ENCODE data around the gene SLC37A3.
"Not testable (repeated sequence)": the region's sequence is repeated elsewhere in the genome, so short reads cannot be mapped to it uniquely, and the experiment has no call there.

SLC37A3 gene, protein sequence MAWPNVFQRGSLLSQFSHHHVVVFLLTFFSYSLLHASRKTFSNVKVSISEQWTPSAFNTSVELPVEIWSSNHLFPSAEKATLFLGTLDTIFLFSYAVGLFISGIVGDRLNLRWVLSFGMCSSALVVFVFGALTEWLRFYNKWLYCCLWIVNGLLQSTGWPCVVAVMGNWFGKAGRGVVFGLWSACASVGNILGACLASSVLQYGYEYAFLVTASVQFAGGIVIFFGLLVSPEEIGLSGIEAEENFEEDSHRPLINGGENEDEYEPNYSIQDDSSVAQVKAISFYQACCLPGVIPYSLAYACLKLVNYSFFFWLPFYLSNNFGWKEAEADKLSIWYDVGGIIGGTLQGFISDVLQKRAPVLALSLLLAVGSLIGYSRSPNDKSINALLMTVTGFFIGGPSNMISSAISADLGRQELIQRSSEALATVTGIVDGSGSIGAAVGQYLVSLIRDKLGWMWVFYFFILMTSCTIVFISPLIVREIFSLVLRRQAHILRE

DNA sequence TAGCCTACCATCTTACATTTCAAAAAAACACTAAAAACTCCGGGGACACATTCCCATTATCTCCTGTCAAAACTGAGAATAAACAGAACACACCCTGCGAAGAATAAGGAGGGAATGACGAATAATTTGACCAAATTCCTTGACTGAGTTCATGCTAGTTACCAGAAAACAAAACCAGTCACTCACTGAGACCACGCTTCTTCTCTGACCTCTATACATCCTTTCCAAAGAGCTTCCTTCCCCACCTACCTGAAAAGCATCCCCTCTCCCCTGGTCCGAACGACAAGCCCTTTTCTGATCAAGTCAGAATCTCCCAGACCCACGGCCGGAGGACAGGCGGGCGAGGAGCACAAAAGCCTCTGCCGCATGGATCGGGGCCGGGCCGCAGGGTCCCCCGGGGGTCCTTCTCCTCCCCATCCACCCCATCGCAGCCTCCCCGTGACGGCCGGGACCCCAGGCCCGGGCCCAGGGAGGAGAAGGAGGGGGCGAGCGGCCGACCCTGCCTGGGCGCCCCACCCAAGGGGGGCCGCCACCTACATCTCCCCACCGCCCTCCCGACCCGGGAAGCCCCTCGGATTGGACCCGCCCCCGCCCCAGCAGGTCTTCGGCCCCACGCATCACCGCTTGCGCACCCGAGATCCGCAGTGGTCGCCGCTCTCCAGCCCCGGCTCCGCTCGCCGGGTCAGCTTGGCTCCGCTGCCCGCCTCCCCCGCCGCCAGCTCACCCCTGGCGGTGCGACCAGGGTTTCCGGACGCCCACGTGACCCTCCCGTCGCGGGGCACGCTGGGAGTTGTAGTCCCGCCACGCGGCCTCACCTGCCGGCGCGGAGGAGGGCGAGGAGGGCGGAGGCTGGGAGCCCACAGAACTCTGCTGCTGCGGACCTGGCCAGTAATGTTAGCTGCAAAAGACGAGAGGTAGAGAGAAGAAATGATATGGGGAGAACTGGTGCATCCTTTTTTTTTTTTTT is at the start of gene SLC37A3:
TSS of gene SLC37A3 (minus strand) at position 747 of the 967 bp plus-strand sequence. CDS start 16,004 bp downstream, outside the sequence.
- DNase-seq (ENCODE audit: low spot score): peak; percentile 60

DNA sequence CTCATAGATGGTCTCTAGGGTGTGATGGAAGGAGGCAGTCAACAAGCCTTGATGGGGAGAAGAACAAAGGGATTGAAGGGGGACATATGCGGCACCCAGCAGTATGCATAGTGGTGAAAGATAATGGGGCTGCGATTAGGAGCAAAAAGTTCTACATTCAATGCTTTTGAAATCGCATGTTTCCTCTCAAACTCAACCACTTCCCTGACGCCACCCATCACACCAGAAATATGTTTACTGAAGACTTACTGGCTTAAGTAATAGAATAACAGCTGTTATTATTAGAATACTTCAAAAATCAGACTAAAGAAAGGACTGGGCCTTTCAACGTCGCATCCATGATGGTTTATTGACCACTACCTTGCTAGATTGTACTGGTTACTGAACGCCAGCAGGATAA is 49.5 kb upstream of the SLC37A3 start:
- DNase-seq (ENCODE audit: low spot score): no peak

DNA sequence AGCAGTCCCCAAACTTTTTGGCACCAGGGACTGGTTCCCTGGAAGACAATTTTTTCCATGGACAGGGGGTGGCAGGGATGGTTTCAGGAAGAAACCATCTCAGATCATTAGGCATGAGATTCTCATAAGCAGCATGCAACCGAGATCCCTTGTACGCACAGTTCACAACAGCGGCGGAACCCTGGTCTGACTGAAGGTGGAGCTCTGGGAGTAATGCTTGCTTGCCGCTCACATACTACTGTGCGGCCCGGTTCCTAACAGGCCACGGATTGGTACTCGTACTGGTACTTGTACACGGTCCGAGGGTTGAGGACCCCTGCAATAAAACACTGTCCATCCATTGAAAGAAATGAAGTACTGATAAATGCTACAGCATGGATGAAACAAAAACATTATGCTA is 48.1 kb upstream of the SLC37A3 start:
- DNase-seq (ENCODE audit: low spot score): no peak

DNA sequence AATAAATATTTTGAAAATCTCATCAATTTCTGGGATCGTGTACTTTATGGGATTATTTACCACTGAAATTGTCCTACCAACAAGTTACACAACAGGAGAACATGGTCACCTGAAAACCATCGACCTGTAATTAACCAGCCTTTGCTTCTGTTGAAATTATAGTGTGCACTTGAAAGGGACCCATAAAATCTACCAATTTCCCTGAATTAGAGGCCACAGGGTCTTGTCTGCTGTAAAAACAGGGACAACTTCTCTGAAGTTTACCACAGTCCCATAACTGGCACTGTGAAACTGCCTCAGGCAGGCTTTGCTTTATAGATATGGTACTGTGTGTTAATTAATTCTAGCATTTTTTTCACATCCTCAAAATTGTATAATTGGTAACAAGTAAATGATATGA is 43.2 kb upstream of the SLC37A3 start:
- no peak for DNase-seq (ENCODE audit: low spot score)

DNA sequence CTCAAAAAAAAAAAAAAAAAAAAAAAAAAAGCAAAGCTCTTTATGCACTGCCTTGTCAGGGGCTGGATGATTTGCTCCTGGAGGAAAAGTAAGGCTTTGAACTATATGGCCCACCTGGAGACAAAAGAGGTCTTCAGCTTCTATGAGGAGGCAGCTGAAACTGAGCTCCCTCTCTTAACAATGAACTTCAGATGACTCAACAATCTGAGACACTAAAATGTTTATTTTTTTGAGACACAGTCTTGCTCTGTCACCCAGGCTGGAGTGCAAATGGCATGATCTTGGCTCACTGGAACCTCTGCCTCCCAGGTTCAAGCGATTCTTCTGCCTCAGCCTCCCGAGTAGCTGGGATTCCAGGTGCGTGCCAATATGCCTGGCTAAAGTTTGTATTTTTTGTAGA is 42.3 kb upstream of the SLC37A3 start:
- DNase-seq (ENCODE audit: low spot score): peak; percentile 16

DNA sequence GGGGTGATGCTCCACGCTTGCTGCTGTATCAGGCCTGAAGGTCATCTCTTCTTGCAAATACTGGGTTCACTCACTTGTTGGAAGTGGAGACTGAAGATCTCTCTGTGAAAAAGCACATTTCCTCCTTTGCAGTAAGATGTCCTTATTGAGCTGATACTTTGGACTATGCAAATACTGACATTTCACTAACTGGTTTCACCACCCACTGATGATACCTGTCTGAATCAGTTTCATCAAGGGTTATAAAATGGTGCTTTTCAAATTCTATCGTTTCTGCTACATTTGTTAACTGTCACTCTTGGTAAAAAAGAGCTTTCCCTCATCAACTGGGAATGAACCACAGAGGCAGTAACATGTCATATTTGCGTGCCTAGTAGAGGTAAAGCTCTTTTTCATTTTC is 41.0 kb upstream of the SLC37A3 start:
- DNase-seq (ENCODE audit: low spot score): no peak

DNA sequence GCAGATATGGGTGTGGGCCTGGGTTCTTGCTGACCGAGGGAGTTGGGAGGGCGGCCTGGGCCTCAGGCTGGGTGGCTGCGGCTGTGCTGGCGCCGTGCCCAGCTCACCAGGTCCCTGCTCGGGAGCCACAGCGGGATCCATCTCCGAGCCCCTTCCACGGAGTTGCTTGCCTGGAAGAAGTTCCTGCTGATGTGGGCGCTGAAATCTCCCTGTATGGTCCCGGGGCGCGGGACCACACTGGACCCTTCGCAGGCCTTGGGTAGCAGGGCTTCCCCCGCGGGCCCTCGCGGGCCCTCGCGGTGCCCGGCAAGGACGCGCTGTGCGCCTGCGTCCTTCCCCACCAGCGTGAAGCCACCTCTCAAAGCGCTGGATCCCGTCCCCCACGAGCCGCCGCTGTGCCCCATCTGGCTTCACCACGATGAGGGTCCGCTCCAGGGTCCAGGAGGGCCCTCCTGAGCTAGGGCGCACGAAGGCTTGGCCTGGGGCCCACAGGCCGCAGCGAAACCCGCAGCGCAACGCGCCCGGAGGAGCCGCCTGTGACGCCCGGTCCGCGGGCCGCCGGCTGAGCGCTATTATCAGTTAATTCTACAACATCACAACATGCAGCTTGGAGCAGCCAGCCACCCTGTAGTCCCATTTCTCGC is 37.0 kb upstream of the SLC37A3 start:
- no peak for DNase-seq (ENCODE audit: low spot score)

DNA sequence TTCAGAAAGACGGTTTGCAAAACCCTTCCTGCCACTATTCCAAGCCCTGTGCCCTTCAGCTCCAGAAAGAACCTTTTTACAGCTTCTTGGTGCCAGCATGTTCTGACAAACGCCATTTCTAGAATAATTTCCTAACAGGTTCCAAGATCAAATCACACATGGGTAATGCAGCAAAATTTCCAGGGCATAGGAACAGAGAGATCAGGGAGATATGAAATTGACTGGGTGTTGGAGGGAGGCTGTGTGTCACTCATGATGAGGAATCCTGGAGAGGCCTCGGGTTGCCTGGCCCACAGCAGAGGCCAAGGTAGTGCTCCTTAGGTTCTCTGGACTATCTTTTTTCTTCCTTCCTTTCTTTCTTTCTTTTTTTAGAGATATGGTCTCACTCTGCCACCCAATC is 35.1 kb upstream of the SLC37A3 start:
- DNase-seq (ENCODE audit: low spot score): no peak

DNA sequence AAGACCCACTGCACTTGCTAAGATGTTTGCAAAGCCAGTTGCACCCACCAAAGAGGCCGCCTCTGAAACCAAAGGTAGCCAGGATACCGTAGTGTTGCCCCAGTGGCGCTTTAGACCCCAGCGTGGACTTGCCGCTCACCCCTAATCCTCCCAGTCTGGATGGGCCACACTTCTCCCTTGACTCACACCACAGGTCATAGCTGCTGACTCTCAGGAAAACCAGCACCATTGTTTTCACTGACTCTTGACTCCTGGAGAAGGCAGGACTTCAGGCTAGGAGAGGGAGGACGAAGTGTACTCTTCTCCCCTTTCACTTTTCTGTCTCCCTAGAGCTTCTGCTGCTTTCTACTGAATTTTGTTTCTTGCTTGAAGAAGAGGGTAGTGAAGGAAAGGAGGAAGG is 27.8 kb upstream of the SLC37A3 start:
- no peak for DNase-seq (ENCODE audit: low spot score)

DNA sequence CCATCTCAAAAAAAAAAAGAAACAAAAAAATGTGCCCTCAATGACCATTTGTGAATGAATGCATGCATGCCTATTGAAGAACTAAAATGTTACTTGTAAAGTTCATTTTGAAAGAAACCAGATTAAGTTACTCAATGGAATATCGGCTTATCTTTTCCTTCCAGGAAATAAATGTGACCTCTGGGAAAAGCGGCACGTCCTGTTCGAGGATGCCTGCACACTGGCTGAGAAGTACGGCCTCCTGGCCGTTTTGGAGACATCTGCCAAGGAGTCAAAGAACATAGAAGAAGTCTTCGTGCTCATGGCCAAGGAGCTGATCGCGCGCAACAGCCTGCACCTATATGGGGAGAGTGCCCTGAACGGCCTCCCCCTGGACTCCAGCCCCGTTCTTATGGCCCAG is 27.4 kb upstream of the SLC37A3 start:
- no peak for DNase-seq (ENCODE audit: low spot score)

DNA sequence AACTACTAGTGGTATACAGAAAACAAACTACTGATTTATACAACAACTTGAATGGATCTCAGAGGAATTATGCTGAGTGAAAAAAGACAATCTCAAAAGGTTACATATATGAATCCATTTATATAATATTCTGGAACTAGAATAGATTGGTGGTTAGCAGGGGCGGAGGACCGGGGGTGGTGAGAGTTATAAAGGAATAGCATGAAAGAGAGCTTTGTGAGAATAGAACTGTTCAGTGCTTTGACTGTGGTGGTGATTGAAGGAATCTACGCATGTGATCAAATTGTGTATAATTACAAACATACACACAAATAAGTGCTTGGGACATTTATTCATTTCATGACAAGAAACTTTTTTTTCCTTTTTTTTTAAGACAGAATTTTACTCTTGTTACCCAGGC is 25.2 kb upstream of the SLC37A3 start:
- no peak for DNase-seq (ENCODE audit: low spot score)

DNA sequence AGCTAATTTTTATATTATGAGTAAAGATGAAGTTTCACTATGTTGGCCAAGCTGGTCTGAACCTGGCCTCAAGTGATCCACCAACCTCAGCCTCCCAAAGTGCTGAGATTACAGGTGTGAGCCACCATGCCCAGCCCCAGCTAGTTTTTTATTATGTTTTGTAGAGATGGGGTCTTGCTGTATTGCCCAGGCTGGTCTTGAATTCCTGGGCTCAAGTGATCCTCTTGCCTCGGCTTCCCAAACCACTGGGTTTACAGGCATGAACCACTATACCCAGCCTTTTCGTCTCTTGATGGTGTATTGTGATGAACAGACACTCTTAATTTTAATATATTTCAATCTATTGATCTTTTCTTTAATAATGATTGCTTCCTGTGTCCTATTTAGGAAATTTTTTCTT is 23.2 kb upstream of the SLC37A3 start:
- no peak for DNase-seq (ENCODE audit: low spot score)

DNA sequence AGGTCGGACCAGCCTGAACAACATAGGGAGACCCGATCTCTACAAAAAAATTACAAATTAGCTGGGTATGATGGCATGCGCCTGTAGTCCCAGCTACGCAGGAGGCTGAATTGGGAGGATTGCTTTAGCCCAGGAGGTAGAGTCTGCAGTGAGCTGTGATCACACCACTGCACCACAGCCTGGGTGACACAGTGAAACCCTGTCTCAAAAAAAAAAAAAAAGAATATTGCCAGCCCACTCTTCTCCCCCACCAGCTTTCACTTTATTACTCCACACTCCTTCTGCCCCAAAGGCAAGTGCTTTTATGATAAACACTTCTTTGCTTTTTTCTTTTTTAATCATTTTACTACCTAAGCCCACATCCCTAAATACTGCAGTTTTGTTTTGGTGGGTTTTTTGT is 20.3 kb upstream of the SLC37A3 start:
- DNase-seq (ENCODE audit: low spot score): no peak

DNA sequence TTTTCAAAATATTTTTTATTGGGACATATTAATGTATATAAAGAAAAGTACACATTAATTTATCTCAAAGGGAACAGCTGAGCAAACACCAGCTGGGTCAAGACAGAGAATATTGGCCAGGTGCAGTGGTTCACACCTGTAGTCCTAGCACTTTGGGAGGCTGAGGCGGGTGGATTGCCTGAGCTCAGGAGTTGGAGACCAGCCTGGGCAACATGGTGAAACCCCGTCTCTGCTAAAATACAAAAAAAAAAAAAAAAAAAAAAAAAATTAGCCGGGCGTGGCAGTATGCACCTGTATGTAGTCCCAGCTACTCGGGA is 19.8 kb upstream of the SLC37A3 start:
- not testable (repeated sequence) for DNase-seq (ENCODE audit: low spot score)

DNA sequence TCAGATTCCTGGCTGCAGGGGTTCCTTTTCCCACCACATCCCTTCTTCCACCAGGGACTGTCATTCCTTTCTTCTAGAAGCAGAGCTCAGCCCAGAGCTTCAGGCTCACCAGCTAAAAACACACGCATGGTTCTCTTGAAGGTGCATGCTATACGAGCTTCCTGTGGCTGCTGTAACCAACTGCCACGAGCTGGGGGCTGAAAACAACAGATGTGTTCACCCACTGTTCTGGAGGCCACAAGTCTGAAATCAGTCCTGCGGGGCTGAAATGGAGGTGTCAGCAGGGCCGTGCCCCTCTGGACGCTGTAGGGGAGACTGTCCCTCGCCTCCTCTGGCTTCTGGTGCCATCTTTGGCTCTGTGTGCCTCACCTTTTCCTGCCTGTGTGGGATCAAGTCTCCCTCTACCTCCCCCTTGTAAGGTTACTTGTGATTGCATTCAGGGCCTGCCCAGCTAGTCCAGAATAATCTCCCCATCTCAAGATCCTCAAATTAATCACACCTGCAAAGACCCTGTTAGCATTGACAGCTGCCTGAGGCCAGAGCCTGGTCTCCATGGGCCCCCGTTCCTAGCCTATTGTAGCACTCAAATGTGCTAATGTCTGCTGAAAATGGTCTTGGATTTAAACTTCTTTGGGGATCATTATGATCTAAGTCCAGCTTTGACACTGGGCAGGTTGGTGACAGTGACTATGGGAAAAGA is 19.3 kb upstream of the SLC37A3 start:
- DNase-seq (ENCODE audit: low spot score): no peak

DNA sequence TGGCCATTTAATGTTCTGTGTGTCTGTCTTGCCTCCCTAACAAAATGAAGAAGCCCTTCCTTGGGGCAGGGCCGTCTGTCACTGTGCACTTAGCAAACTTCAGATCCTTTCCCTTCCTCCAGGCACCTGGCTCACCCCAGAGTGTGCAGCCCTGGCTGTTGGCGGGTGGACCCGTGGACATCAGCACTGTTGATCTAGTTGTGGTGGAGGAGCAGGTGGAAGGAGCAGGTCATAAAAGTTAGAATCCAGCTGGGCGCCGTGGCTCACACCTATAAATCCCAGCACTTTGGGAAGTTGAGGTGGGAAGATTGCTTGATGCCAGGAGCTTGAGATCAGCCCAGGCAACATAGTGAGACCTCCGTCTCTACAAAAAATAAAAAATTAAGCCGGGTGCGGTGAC is 18.2 kb upstream of the SLC37A3 start:
- no peak for DNase-seq (ENCODE audit: low spot score)

DNA sequence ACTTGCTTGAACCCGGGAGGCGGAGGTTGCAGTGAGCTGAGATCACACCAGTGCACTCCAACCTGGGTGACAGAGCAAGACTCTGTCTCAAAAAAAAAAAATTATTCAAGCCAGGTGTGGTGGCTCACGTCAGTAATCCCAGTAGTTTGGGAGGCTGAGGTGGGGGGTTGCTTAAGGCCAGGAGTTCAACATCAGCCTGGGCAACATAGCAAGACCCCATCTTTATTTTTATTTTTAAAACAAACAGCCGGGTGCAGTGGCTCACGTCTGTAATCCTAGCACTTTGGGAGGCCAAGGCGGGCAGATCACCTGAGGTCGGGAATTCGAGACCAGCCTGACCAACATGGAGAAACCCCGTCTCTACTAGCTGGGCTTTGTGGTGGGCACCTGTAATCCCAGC is 17.5 kb upstream of the SLC37A3 start:
- not testable (repeated sequence) for DNase-seq (ENCODE audit: low spot score)

DNA sequence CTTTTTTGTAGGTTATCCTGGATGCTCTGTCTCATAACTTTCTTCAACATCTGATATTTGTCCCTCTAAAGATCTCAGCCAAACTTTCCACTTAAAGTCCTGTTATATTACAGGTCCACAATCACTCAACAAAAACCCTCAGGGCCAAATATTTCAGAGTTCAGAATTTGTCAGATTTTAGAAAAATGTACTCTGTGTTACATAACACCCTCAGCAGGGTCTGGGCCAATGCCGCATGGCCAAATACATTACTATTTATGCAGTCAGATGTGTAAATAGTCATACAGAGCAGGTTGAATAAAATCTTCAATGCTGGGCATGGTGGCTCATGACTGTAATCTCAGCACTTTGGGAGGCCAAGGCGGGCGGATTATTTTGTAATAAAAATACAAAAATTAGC is 17.0 kb upstream of the SLC37A3 start:
- no peak for DNase-seq (ENCODE audit: low spot score)

DNA sequence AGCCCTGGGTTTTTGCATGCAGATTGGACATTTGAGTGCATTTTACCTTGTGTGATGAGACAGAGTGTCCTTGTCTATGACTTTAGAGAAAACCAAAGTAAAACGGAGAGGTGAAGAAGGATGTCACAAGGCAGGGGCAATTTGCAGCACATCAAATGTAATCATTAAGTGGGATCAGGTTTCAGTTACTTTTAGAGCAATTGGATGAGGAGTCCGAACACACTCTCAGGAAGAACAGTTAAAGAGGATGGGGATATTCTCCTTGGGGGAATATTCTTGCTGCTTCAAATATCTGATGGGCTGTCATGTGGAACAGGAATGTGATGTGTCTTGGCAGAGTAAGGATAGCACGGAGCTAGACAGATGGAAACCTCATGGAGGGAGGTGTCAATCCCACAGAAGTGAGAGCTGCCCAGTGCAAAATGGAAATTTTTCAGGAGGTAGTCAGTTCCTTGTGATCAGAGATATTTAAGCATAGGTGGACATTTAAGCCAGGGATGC is 6.3 kb upstream of the SLC37A3 start:
- no peak for DNase-seq (ENCODE audit: low spot score)

DNA sequence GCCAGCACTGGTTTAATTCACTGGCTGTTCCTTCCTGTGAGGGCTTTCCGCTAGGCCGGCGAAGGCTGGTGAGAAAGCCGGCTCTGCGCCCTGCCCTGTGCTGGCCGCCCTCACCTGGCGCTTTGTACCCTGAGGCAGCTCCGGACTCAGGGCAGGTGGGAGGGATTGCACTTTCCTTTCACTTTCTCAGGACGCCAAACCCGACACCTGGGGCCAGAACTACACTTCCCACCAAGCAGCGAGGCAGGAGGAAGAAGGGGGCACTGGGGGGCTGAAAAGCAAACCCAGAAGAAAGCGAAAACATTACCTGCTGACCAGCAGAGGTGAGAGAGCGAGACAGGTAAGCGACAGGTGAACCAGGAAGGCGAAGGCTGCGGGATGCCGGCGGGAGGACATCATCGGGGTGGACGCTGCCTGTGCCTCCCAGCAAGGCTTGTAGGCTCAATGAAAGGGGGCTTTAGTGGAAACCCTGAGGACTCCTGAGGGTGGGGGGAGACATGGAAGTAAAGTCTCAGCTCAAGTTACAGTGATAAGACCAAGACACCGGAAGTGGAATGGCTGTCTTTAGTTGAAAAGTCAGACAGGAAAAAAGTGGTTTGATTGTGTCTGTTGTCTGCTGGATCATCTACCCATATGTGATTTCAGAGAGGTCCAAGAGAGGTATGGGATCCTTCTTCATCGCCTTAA is 5.7 kb upstream of the SLC37A3 start, which contains the start of gene RAB19:
TSS of gene RAB19 (plus strand) at position 181 of the 687 bp plus-strand sequence. CDS start 3,589 bp downstream, outside the sequence.
- no peak for DNase-seq (ENCODE audit: low spot score)

Measured in kidney capillary endothelial cell (primary cell).